Measurements from ENCODE around the gene DCLK2.

- TF ChIP-seq POLR2A (IDR thresholded peaks at IDR 0.05): no peak
- no peak for TF ChIP-seq CTCF (IDR thresholded peaks at IDR 0.05)
Observed at GRCh38 chr4:150218447-150218846, 140.2 kb downstream of the DCLK2 start.

Measured in upper lobe of left lung (tissue), 4 donors.